LNCAP (cell line): ENCODE data around the gene MAN2A2.

ENCODE experiments used
- CTCF ChIP-seq: fragments of 450-650 bp; IDR thresholded peaks from 2 replicates; pipeline ENCODE4 v1.5.1; 2017; ENCODE audit warnings: mild to moderate bottlenecking

The MAN2A2 gene

DNA sequence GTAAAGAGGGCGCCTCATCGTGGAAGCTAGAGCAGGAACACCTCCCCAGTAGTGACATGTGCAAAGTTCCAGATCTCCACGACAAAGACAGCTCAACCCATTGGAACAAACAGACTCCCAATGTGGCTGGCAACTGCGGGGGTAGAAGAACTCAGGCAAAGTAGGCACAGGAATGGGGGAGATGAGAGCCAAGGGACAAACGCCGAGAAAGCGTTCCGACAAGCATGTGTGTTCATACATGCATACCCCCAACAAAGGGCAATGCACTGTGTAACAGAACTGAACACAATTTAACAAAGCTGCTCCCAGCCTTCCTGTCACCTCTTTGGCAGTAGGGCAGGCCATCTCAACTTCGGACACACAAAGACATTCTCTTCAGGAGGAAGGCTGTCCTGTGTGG, 63.2 kb downstream of the MAN2A2 start:
- no peak for TF ChIP-seq CTCF

GRCh38 chr15:90967206-90967605, 64.1 kb downstream of the MAN2A2 start:
- no peak for TF ChIP-seq CTCF

DNA sequence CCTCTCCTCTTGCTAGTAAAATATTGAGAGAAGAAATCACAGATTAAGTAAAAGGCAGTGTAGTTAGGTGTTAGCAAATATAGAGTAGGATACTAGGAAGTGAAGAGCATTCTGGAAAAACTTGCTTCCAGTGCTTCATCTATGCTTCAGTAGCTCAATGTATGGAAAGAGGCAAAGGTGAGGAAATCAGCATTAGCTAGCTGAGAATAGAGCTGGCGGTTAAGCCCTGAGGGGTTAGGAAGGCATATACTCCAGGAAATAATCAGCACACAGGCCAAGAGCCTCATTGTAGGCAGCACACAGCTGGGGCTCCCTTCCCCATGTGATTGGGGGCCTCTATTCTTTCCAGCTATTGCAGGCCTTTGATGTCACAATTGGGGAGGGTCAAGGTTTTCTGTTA, 65.3 kb downstream of the MAN2A2 start:
- no peak for TF ChIP-seq CTCF

- no peak for TF ChIP-seq CTCF
Observed at GRCh38 chr15:90970274-90970673, 67.2 kb downstream of the MAN2A2 start.

DNA sequence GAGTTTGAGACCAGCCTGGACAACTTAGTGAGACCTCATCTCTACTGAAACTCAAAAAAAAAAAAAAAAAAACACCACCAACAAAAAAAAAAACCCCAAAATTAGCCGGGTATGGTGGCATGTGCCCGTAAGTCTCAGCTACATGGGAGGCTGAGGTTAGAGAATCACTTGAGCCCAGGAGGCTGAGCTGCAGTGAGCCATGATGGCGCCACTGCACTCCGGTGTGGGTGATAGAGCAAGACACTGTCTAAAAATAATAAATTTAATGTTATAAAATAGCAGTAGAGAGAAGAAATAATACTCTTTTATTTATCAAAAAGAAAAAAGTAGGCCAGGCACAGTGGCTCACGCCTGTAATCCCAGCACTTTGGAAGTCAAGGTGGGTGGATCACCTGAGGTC, 69.0 kb downstream of the MAN2A2 start:
- TF ChIP-seq CTCF, result no peak
